K562 (cell line): ENCODE data around the gene NKX1-2. TPM values are rescaled to one million over a fixed set of nuclear protein-coding genes. Genes with fewer than 3 reads are reported as not detected.

ENCODE experiments used
- ADNP ChIP-seq: fragments of 200-800 bp; sonication (Bioruptor generic); IDR thresholded peaks from 2 replicates; pipeline ENCODE4 v1.6.1; 2016; ENCODE audit warnings: missing genetic modification characterization, missing compliant biosample characterization
- CREM ChIP-seq: IDR thresholded peaks from 2 replicates; pipeline ENCODE4 v1.6.1; 2014; ENCODE audit warnings: antibody characterized with exemption, low read depth
- HEY1 ChIP-seq: fragments of 250-450 bp; sonication (Bioruptor Pico); IDR thresholded peaks from 2 replicates; pipeline ENCODE4 v1.5.0; 2020; ENCODE audit warnings: mild to moderate bottlenecking, moderate library complexity, borderline replicate concordance
- NR2C1 ChIP-seq, 2 experiments: fragments of 450-650 bp; IDR thresholded peaks; 2 replicates each; pipeline ENCODE4 v1.6.1; 2017; ENCODE audit warnings: mild to moderate bottlenecking in 2 of 2, antibody characterized with exemption in 1 of 2, inconsistent platforms in 1 of 2, missing compliant biosample characterization in 1 of 2, missing genetic modification characterization in 1 of 2
- PRMT5 ChIP-seq: sonication (generic); formaldehyde crosslinking; IDR thresholded peaks from 2 replicates; pipeline ENCODE4 v1.5.0; 2020; ENCODE audit warnings: missing genetic modification reagents
- U2AF2 ChIP-seq: fragments of 200-400 bp; formaldehyde crosslinking; optimal IDR thresholded peaks from 2 replicates; pipeline ENCODE3; 2017; ENCODE audit warnings: low read depth, mild to moderate bottlenecking, low read length
- ZNF12 ChIP-seq: sonication (generic); formaldehyde crosslinking; IDR thresholded peaks from 2 replicates; pipeline ENCODE4 v1.4.0; 2020; ENCODE audit warnings: mild to moderate bottlenecking, missing genetic modification reagents
- ZNF280A ChIP-seq: fragments of 450-650 bp; IDR thresholded peaks from 2 replicates; pipeline ENCODE4 v1.6.1; 2018; ENCODE audit warnings: mild to moderate bottlenecking, low read depth; ENCODE audit not compliant: partially characterized antibody
- ZNF407 ChIP-seq: fragments of 450-650 bp; IDR thresholded peaks from 2 replicates; pipeline ENCODE4 v1.6.1; 2016; ENCODE audit warnings: low read depth
- ZNF57 ChIP-seq: fragments of 450-650 bp; formaldehyde crosslinking; IDR thresholded peaks from 2 replicates; pipeline ENCODE4 v1.4.0; 2020; ENCODE audit warnings: mild to moderate bottlenecking, moderate library complexity
- ZNF76 ChIP-seq: fragments of 250-450 bp; sonication (Bioruptor Pico); IDR thresholded peaks from 2 replicates; pipeline ENCODE4 v1.4.0; 2020; ENCODE audit warnings: mild to moderate bottlenecking, moderate library complexity, borderline replicate concordance
- polyA plus RNA-seq, 8 experiments: library from polyadenylated mRNA; depleted of rRNA in 4 of 8; stranded (reverse) in 5 of 8; unstranded in 3 of 8; fragments of >200 nt; fragmentation: Nextera tagmentation in 2 of 8; fragmentation: Illumina TruSeq in 1 of 8; extraction: Ambion mirVana in 2 of 8; extraction: Trizol in 1 of 8; gene quantifications; 2 replicates each; pipeline versions ENCODE4 v1.2.1 to v1.2.3, GENCODE V29; 2011 to 2014; ENCODE audit warnings: inconsistent platforms in 1 of 8, missing spikeins in 1 of 8
- total RNA-seq, 7 experiments: library from RNA; depleted of rRNA in 6 of 7; stranded (reverse); fragments of >200 nt in 6 of 7; fragmentation: Illumina TruSeq in 2 of 7; extraction: Trizol in 2 of 7; gene quantifications; 2 replicates each; pipeline versions ENCODE4 v1.2.1 to v1.2.3, GENCODE V29; 2011 to 2021; ENCODE audit warnings: low replicate concordance in 1 of 7
- TF ChIP-seq, protein P1 (sequence below), 2 experiments: fragments of 450-650 bp; IDR thresholded peaks; 2 replicates each; pipeline ENCODE4 v1.6.1; 2016
- TF ChIP-seq, protein P2 (sequence below): fragments of 450-650 bp; IDR thresholded peaks from 2 replicates; pipeline ENCODE4 v1.6.1; 2016; ENCODE audit warnings: borderline replicate concordance

NKX1-2 gene
- total and polyA plus RNA-seq, 9 of the 15 experiments (the other 6 are each of a cell fraction or from before 2014, with no cell fraction given), result not detected

- no peak for TF ChIP-seq ZNF407
- no peak for TF ChIP-seq ADNP
- TF ChIP-seq HEY1, result no peak
- TF ChIP-seq, protein P1, sequence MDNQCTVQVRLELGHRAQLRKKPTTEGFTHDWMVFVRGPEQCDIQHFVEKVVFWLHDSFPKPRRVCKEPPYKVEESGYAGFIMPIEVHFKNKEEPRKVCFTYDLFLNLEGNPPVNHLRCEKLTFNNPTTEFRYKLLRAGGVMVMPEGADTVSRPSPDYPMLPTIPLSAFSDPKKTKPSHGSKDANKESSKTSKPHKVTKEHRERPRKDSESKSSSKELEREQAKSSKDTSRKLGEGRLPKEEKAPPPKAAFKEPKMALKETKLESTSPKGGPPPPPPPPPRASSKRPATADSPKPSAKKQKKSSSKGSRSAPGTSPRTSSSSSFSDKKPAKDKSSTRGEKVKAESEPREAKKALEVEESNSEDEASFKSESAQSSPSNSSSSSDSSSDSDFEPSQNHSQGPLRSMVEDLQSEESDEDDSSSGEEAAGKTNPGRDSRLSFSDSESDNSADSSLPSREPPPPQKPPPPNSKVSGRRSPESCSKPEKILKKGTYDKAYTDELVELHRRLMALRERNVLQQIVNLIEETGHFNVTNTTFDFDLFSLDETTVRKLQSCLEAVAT (IDR thresholded peaks at IDR 0.05), result no peak
- TF ChIP-seq PRMT5 (CRISPR knock-in tag), result no peak
- no peak for TF ChIP-seq CREM
- no peak for TF ChIP-seq ZNF76 (CRISPR knock-in tag)
- no peak for TF ChIP-seq ZNF57
- no peak for TF ChIP-seq NR2C1 (IDR thresholded peaks at IDR 0.05)
- no peak for TF ChIP-seq NR2C1 (tag; IDR thresholded peaks at IDR 0.05)
- no peak for TF ChIP-seq U2AF2
- TF ChIP-seq, protein P2, sequence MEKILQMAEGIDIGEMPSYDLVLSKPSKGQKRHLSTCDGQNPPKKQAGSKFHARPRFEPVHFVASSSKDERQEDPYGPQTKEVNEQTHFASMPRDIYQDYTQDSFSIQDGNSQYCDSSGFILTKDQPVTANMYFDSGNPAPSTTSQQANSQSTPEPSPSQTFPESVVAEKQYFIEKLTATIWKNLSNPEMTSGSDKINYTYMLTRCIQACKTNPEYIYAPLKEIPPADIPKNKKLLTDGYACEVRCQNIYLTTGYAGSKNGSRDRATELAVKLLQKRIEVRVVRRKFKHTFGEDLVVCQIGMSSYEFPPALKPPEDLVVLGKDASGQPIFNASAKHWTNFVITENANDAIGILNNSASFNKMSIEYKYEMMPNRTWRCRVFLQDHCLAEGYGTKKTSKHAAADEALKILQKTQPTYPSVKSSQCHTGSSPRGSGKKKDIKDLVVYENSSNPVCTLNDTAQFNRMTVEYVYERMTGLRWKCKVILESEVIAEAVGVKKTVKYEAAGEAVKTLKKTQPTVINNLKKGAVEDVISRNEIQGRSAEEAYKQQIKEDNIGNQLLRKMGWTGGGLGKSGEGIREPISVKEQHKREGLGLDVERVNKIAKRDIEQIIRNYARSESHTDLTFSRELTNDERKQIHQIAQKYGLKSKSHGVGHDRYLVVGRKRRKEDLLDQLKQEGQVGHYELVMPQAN, result no peak
- no peak for TF ChIP-seq ZNF12
- no peak for TF ChIP-seq ZNF280A
Observed at GRCh38 chr10:124453960-124454610, 4.2 kb upstream of the NKX1-2 start (continued).
